HepG2 (cell line): ENCODE results near the gene TLE2. TPM values are rescaled to one million over a fixed set of nuclear protein-coding genes. Genes with fewer than 3 reads are reported as not detected.

Experiments used
- CCDC6 ChIP-seq: sonication (generic); formaldehyde crosslinking; IDR thresholded peaks from 2 replicates; pipeline ENCODE4 v1.8.1; 2022; ENCODE audit warnings: mild to moderate bottlenecking, missing genetic modification reagents, moderate library complexity
- E2F5 ChIP-seq: sonication (generic); formaldehyde crosslinking; conservative IDR thresholded peaks from 2 replicates; pipeline ENCODE4 v1.4.0; 2020; ENCODE audit warnings: missing genetic modification reagents
- EP300 ChIP-seq, 3 experiments: sonication (generic) in 1 of 3; formaldehyde crosslinking in 1 of 3; IDR thresholded peaks; 2 replicates each; pipeline versions ENCODE4 v1.5.1 to v1.6.1; 2011 to 2020; ENCODE audit warnings: low read depth in 2 of 3, low read length in 2 of 3, borderline replicate concordance in 1 of 3, improper control_type of control experiment in 1 of 3, mild to moderate bottlenecking in 1 of 3, missing genetic modification reagents in 1 of 3, moderate library complexity in 1 of 3
- GLI4 ChIP-seq: sonication (generic); formaldehyde crosslinking; IDR thresholded peaks from 2 replicates; pipeline ENCODE4 v1.5.1; 2020; ENCODE audit warnings: missing genetic modification reagents, mild to moderate bottlenecking, moderate library complexity, borderline replicate concordance
- KLF13 ChIP-seq: sonication (generic); formaldehyde crosslinking; IDR thresholded peaks from 2 replicates; pipeline ENCODE4 v1.4.0; 2020; ENCODE audit warnings: mild to moderate bottlenecking, missing genetic modification reagents
- MATR3 ChIP-seq: sonication (generic); formaldehyde crosslinking; IDR thresholded peaks from 2 replicates; pipeline ENCODE4 v1.4.0; 2020; ENCODE audit warnings: missing genetic modification reagents
- MYNN ChIP-seq: sonication (generic); formaldehyde crosslinking; IDR thresholded peaks from 2 replicates; pipeline ENCODE4 v1.4.0; 2020; ENCODE audit warnings: mild to moderate bottlenecking, low read depth, missing genetic modification reagents
- NFKB2 ChIP-seq: sonication (generic); formaldehyde crosslinking; IDR thresholded peaks from 2 replicates; pipeline ENCODE4 v1.4.0; 2020; ENCODE audit warnings: missing genetic modification reagents, borderline replicate concordance
- RCOR2 ChIP-seq: IDR thresholded peaks from 2 replicates; pipeline ENCODE4 v1.6.1; 2016; ENCODE audit warnings: missing biosample characterization, missing genetic modification reagents
- RFXAP ChIP-seq: sonication (generic); formaldehyde crosslinking; IDR thresholded peaks from 2 replicates; pipeline ENCODE4 v1.4.0; 2020; ENCODE audit warnings: missing genetic modification reagents, borderline replicate concordance
- TCF7L2 ChIP-seq: IDR thresholded peaks from 2 replicates; pipeline ENCODE4 v1.6.1; 2011; ENCODE audit warnings: mild to moderate bottlenecking, low read depth, low read length, moderate library complexity
- ZFY ChIP-seq: sonication (generic); formaldehyde crosslinking; IDR thresholded peaks from 2 replicates; pipeline ENCODE4 v1.4.0; 2020; ENCODE audit warnings: missing genetic modification reagents
- ZNF20 ChIP-seq: sonication (generic); formaldehyde crosslinking; IDR thresholded peaks from 2 replicates; pipeline ENCODE4 v1.4.0; 2020; ENCODE audit warnings: mild to moderate bottlenecking, moderate library complexity, missing genetic modification reagents
- ZNF263 ChIP-seq: sonication (generic); formaldehyde crosslinking; IDR thresholded peaks from 2 replicates; pipeline ENCODE4 v1.4.0; 2020; ENCODE audit warnings: missing genetic modification reagents
- ZNF3 ChIP-seq: IDR thresholded peaks from 2 replicates; pipeline ENCODE4 v1.7.0; 2017; ENCODE audit warnings: inconsistent platforms
- ZNF724P ChIP-seq: sonication (generic); formaldehyde crosslinking; IDR thresholded peaks from 2 replicates; pipeline ENCODE4 v1.8.0; 2022; ENCODE audit warnings: missing genetic modification reagents, borderline replicate concordance
- ZNF782 ChIP-seq: sonication (generic); formaldehyde crosslinking; IDR thresholded peaks from 2 replicates; pipeline ENCODE4 v1.4.0; 2020; ENCODE audit warnings: missing genetic modification reagents, mild to moderate bottlenecking, borderline replicate concordance
- ZSCAN30 ChIP-seq: sonication (generic); formaldehyde crosslinking; IDR thresholded peaks from 2 replicates; pipeline ENCODE4 v1.5.0; 2020; ENCODE audit warnings: mild to moderate bottlenecking, missing genetic modification reagents
- polyA plus RNA-seq, 8 experiments: library from polyadenylated mRNA; depleted of rRNA in 3 of 8; stranded (reverse) in 7 of 8; unstranded in 1 of 8; fragments of >200 nt; fragmentation: Illumina TruSeq in 4 of 8; extraction: Trizol in 4 of 8; gene quantifications; 2 replicates each; pipeline versions ENCODE4 v1.2.1 to v1.2.3, GENCODE V29; 2011 to 2016; ENCODE audit warnings: low read depth in 4 of 8, missing spikeins in 1 of 8, mixed read lengths in 1 of 8; ENCODE audit not compliant: insufficient read depth in 1 of 8
- total RNA-seq, 5 experiments: library from RNA; depleted of rRNA; stranded (reverse); fragments of >200 nt; fragmentation: Illumina TruSeq; extraction: Trizol; gene quantifications; 2 replicates each; pipeline ENCODE4 v1.2.3, GENCODE V29; 2016; ENCODE audit warnings: low read depth in 1 of 5
- TF ChIP-seq, protein P1 (sequence below): sonication (generic); formaldehyde crosslinking; IDR thresholded peaks from 2 replicates; pipeline ENCODE4 v1.4.0; 2020; ENCODE audit warnings: missing genetic modification reagents; ENCODE audit errors: not compliant biosample characterization
- TF ChIP-seq, protein P2 (sequence below): sonication (generic); formaldehyde crosslinking; IDR thresholded peaks from 2 replicates; pipeline ENCODE4 v1.5.0; 2020; ENCODE audit warnings: mild to moderate bottlenecking, missing genetic modification reagents, moderate library complexity
- TF ChIP-seq, protein P3 (sequence below): sonication (generic); formaldehyde crosslinking; IDR thresholded peaks from 2 replicates; pipeline ENCODE4 v1.5.0; 2020; ENCODE audit warnings: missing genetic modification reagents, mild to moderate bottlenecking, borderline replicate concordance
- TF ChIP-seq, protein P4 (sequence below): sonication (generic); formaldehyde crosslinking; IDR thresholded peaks from 2 replicates; pipeline ENCODE4 v1.5.0; 2020; ENCODE audit warnings: mild to moderate bottlenecking, missing genetic modification reagents

The TLE2 gene
- total and polyA plus RNA-seq, 2 of the 13 experiments (the other 11 are each of a cell fraction or from before 2014, with no cell fraction given) = 0.07 to 0.81 TPM

DNA sequence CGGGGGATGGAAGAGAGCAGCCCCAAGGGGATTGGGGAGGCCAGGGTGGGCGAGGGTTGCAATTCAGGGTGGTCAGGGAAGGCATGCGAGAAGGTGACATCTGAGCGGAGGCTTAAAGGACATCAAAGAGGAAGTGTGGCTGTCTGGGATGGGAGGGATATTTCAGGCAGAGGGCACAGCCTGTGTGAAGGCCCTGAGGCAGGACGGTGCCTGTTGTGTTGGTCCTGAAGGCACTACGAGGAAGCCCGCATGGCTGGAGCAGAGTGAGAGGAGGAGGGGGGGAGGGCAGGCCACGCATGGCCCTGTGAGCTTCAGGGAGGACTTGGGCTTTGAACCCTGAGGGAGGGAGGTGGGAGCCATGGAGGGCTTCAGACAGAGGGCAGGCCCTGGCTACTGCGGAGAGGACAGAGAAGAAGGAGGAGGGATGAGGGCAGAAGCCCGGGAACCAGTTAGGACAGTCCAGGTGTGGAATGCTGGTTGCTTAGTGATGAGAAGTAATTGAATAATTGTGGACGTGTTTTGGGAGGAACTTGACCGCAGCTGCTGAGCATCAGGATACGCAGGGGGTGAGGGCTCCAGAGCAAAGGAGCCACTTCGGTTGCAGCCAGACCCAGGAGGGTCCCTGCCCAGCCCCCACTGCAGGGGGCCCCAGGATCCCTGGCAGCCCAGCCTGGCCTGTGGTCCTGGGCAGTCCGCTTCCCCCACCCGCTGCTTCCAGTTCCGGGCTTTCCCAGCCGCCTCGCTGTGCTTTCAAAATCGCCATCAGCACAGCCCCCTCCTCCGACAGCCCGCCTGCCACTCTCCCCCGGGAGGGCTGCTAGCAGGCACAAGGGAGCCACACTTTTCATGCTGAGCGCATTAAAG lies 45.5 kb downstream of the TLE2 start (continued):
- TF ChIP-seq ZNF20 (CRISPR knock-in tag) (no peak), ZNF724P (CRISPR knock-in tag) (no peak), MYNN (no peak), ZFY (CRISPR knock-in tag) (peak; percentile 21; the same call in 1 of the 2 replicates), EP300 (IDR thresholded peaks at IDR 0.05; ENCODE audit: low read depth in 2 of 2, low read length in 2 of 2) (no peak), EP300 (CRISPR knock-in tag; IDR thresholded peaks at IDR 0.05; ENCODE audit: borderline replicate concordance) (0 out of 2 replicates have a peak, but pooled peaks have one; percentile 18), E2F5 (CRISPR knock-in tag) (no peak), GLI4 (CRISPR knock-in tag) (no peak), KLF13 (CRISPR knock-in tag) (no peak), CCDC6 (CRISPR knock-in tag) (no peak), RCOR2 (CRISPR knock-in tag) (peak; percentile 15; the same call in 1 of the 2 replicates), ZNF3 (no peak), ZNF263 (CRISPR knock-in tag) (peak; percentile 85), MATR3 (CRISPR knock-in tag) (no peak), TCF7L2 (no peak), NFKB2 (CRISPR knock-in tag) (no peak; the same call in 1 of the 2 replicates), RFXAP (no peak), ZSCAN30 (CRISPR knock-in tag) (no peak), ZNF782 (CRISPR knock-in tag) (no peak)
- TF ChIP-seq, protein P1, sequence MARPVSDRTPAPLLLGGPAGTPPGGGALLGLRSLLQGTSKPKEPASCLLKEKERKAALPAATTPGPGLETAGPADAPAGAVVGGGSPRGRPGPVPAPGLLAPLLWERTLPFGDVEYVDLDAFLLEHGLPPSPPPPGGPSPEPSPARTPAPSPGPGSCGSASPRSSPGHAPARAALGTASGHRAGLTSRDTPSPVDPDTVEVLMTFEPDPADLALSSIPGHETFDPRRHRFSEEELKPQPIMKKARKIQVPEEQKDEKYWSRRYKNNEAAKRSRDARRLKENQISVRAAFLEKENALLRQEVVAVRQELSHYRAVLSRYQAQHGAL (CRISPR knock-in tag) = no peak
- TF ChIP-seq, protein P2, sequence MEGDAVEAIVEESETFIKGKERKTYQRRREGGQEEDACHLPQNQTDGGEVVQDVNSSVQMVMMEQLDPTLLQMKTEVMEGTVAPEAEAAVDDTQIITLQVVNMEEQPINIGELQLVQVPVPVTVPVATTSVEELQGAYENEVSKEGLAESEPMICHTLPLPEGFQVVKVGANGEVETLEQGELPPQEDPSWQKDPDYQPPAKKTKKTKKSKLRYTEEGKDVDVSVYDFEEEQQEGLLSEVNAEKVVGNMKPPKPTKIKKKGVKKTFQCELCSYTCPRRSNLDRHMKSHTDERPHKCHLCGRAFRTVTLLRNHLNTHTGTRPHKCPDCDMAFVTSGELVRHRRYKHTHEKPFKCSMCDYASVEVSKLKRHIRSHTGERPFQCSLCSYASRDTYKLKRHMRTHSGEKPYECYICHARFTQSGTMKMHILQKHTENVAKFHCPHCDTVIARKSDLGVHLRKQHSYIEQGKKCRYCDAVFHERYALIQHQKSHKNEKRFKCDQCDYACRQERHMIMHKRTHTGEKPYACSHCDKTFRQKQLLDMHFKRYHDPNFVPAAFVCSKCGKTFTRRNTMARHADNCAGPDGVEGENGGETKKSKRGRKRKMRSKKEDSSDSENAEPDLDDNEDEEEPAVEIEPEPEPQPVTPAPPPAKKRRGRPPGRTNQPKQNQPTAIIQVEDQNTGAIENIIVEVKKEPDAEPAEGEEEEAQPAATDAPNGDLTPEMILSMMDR = peak; percentile 12; the same call in 1 of the 2 replicates
- TF ChIP-seq, protein P3, sequence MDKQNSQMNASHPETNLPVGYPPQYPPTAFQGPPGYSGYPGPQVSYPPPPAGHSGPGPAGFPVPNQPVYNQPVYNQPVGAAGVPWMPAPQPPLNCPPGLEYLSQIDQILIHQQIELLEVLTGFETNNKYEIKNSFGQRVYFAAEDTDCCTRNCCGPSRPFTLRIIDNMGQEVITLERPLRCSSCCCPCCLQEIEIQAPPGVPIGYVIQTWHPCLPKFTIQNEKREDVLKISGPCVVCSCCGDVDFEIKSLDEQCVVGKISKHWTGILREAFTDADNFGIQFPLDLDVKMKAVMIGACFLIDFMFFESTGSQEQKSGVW (CRISPR knock-in tag) = no peak
- TF ChIP-seq, protein P4, sequence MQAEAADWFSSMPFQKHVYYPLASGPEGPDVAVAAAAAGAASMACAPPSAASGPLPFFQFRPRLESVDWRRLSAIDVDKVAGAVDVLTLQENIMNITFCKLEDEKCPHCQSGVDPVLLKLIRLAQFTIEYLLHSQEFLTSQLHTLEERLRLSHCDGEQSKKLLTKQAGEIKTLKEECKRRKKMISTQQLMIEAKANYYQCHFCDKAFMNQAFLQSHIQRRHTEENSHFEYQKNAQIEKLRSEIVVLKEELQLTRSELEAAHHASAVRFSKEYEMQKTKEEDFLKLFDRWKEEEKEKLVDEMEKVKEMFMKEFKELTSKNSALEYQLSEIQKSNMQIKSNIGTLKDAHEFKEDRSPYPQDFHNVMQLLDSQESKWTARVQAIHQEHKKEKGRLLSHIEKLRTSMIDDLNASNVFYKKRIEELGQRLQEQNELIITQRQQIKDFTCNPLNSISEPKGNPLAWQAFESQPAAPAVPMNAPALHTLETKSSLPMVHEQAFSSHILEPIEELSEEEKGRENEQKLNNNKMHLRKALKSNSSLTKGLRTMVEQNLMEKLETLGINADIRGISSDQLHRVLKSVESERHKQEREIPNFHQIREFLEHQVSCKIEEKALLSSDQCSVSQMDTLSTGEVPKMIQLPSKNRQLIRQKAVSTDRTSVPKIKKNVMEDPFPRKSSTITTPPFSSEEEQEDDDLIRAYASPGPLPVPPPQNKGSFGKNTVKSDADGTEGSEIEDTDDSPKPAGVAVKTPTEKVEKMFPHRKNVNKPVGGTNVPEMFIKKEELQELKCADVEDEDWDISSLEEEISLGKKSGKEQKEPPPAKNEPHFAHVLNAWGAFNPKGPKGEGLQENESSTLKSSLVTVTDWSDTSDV (CRISPR knock-in tag) = no peak
